ENCODE results near the gene MAST3.
A peak's percentile ranks its signal among the peaks of the same experiment; 100 is the strongest.

- TF ChIP-seq CTCF (IDR thresholded peaks at IDR 0.05 in 2 of 3, conservative IDR thresholded peaks at IDR 0.05 in 1 of 3; ENCODE audit: borderline replicate concordance in 1 of 3, insufficient read depth in 1 of 3, low read depth in 2 of 3, low read length in 2 of 3) (peak in 2 of 3 experiments; percentile 38 to 62; a peak in 3 of 6 replicates), YY1 (IDR thresholded peaks at IDR 0.05; ENCODE audit: extremely low read depth, insufficient replicate concordance, low read depth, low read length) (peak; percentile 61), EZH2phosphoT487 (IDR thresholded peaks at IDR 0.05; ENCODE audit: borderline replicate concordance) (no peak)
Observed at GRCh38 chr19:18160971-18161635, 63.5 kb downstream of the MAST3 start.

Data from HCT116 (cell line).